ENCODE results near the gene EIF3K. TPM values are rescaled to one million over a fixed set of nuclear protein-coding genes. Genes with fewer than 3 reads are reported as not detected.

EIF3K gene
- total and polyA plus RNA-seq, 2 of the 8 experiments (the other 6 are each of a cell fraction or from before 2014, with no cell fraction given), result 329 to 937 TPM

GRCh38 chr19:38649305-38650171 lies 30.6 kb downstream of the EIF3K start (continued):
- no peak for TF ChIP-seq CHD1 (IDR thresholded peaks at IDR 0.05; ENCODE audit: low read depth, low read length)
- no peak for TF ChIP-seq SP2 (IDR thresholded peaks at IDR 0.05; ENCODE audit: low read length)
- TF ChIP-seq E2F6 (IDR thresholded peaks at IDR 0.05), result no peak
- no peak for TF ChIP-seq MAFK (IDR thresholded peaks at IDR 0.05; ENCODE audit: low read depth, low read length)
- TF ChIP-seq BCL11A (IDR thresholded peaks at IDR 0.05; ENCODE audit: low read depth in 2 of 2, low read length in 2 of 2), result no peak

All from H1 (cell line).